ENCODE results near the gene NCAPD3.
A peak's percentile ranks its signal among the peaks of the same experiment; 100 is the strongest.

NCAPD3 gene

GRCh38 chr11:134157451-134157850 lies 66.3 kb downstream of the NCAPD3 start:
- no peak for DNase-seq

GRCh38 chr11:134155946-134156865 lies 67.6 kb downstream of the NCAPD3 start:
- DNase-seq, result no peak

- no peak for DNase-seq
These were observed 68.3 kb downstream of the NCAPD3 start for GRCh38 chr11:134155456-134155855.

GRCh38 chr11:134154441-134154840 lies 69.3 kb downstream of the NCAPD3 start:
- DNase-seq, result no peak

- no peak for DNase-seq
These were observed 70.4 kb downstream of the NCAPD3 start for GRCh38 chr11:134153147-134153905.

- DNase-seq, result no peak
These were observed 71.1 kb downstream of the NCAPD3 start for GRCh38 chr11:134152696-134153095.

- no peak for DNase-seq
These were observed 72.6 kb downstream of the NCAPD3 start for GRCh38 chr11:134151083-134151747.

GRCh38 chr11:134150195-134150903 lies 73.4 kb downstream of the NCAPD3 start:
- peak; percentile 30 for DNase-seq

- no peak for DNase-seq
These were observed 74.4 kb downstream of the NCAPD3 start for GRCh38 chr11:134149371-134149770.

GRCh38 chr11:134146598-134146997 lies 77.2 kb downstream of the NCAPD3 start:
- DNase-seq, result no peak

- DNase-seq, result no peak
These were observed 78.1 kb downstream of the NCAPD3 start for GRCh38 chr11:134145715-134146114.

- no peak for DNase-seq
These were observed 79.0 kb downstream of the NCAPD3 start for GRCh38 chr11:134144744-134145143.

GRCh38 chr11:134143801-134144200 lies 80.0 kb downstream of the NCAPD3 start:
- no peak for DNase-seq

- DNase-seq, result no peak
These were observed 81.2 kb downstream of the NCAPD3 start for GRCh38 chr11:134142536-134142935.

- no peak for DNase-seq
These were observed 82.7 kb downstream of the NCAPD3 start for GRCh38 chr11:134140961-134141490.

- DNase-seq, result peak; percentile 52
These were observed 83.9 kb downstream of the NCAPD3 start for GRCh38 chr11:134139873-134140331.

GRCh38 chr11:134139303-134139872 lies 84.4 kb downstream of the NCAPD3 start:
- DNase-seq, result no peak

- no peak for DNase-seq
These were observed 85.4 kb downstream of the NCAPD3 start for GRCh38 chr11:134138376-134138775.

GRCh38 chr11:134134167-134134566 lies 89.6 kb downstream of the NCAPD3 start:
- DNase-seq, result no peak

- no peak for DNase-seq
These were observed 91.0 kb downstream of the NCAPD3 start for GRCh38 chr11:134132808-134133207.

GRCh38 chr11:134131628-134132244 lies 92.0 kb downstream of the NCAPD3 start:
- no peak for DNase-seq

Measured in activated CD4-positive, alpha-beta T cell treated with anti-CD3 and anti-CD28 coated beads, Interleukin-2, amount 50 U/mL, for 16 hours (primary cell).